Fibroblast of the conjunctiva (primary cell): ENCODE data around the gene DDIT3.

Experiments used
- DNase-seq: peaks from one replicate; pipeline ENCODE4 v3.0.0-alpha.2; 2010; ENCODE audit warnings: low read depth

The DDIT3 gene

DNA sequence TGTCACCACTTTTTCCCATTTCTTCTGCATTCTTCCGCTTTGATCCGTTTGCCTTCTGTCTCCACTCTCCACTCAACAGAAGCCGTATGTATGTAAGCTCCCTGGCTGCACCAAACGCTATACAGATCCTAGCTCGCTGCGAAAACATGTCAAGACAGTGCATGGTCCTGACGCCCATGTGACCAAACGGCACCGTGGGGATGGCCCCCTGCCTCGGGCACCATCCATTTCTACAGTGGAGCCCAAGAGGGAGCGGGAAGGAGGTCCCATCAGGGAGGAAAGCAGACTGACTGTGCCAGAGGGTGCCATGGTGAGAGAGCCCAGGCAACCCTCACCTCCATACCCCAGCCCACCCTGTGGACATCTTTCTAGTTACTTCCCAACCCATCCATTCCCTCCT lies 52.4 kb downstream of the DDIT3 start:
- no peak for DNase-seq

DNA sequence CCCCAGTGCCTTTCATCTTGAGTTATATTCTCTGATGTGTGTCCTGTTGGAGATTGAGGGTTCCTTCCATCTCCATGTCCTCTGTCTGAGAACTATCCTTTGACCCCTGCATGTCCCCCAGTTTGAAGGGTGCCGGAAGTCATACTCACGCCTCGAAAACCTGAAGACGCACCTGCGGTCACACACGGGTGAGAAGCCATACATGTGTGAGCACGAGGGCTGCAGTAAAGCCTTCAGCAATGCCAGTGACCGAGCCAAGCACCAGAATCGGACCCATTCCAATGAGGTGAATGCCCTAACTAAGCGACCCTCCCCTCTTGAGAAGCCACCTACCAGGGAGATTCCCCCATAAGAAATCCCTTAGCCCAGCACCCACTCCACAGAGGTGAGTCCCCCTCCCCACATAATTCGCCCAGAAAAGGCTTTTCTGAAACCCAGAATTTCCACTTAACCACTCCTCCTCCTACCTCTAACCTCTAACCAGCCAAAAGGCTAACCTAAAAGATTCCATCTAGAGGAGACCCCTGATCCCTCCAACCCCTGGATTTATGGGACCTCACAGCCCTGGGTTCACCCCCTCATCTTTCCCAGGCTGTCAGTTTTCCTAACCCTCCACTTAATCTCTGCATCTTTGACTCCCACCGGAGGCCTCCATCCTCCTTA lies 53.0 kb downstream of the DDIT3 start:
- DNase-seq = no peak
